Osteoblast (primary cell): ENCODE measurements around the gene NTM. TPM values are rescaled to one million over a fixed set of nuclear protein-coding genes. Genes with fewer than 3 reads are reported as not detected.

Source experiments
- DNase-seq: peaks from one replicate; pipeline ENCODE4 v3.0.0; 2011; ENCODE audit warnings: low spot score, mixed read lengths; ENCODE audit not compliant: insufficient read length; ENCODE audit errors: missing footprints
- H2AFZ ChIP-seq: 2 replicates; pipeline ENCODE4 v1.6.0; 2011; ENCODE audit warnings: mild to moderate bottlenecking, low read length
- H3K27ac ChIP-seq: 2 replicates; pipeline ENCODE4 v1.5.1; 2011; ENCODE audit warnings: mild to moderate bottlenecking, low read depth, low read length, moderate library complexity
- H3K27me3 ChIP-seq: 2 replicates; pipeline ENCODE4 v1.6.0; 2012; ENCODE audit warnings: mild to moderate bottlenecking, control low read depth, inconsistent platforms, low read length, moderate library complexity; ENCODE audit not compliant: insufficient read depth
- H3K36me3 ChIP-seq: 2 replicates; pipeline ENCODE4 v1.5.1; 2011; ENCODE audit warnings: mild to moderate bottlenecking, low read length, control low read depth, moderate library complexity; ENCODE audit not compliant: insufficient read depth
- H3K4me1 ChIP-seq: 2 replicates; pipeline ENCODE4 v1.5.1; 2011; ENCODE audit warnings: mild to moderate bottlenecking, low read length, control low read depth, moderate library complexity; ENCODE audit not compliant: insufficient read depth
- H3K4me2 ChIP-seq: 2 replicates; pipeline ENCODE4 v1.6.0; 2011; ENCODE audit warnings: mild to moderate bottlenecking, low read length; ENCODE audit not compliant: insufficient read depth
- H3K4me3 ChIP-seq: fragments of 200-600 bp; sonication (generic); 3 replicates; pipeline ENCODE4 v1.5.1; 2012; ENCODE audit warnings: mild to moderate bottlenecking, low read length, inconsistent platforms; ENCODE audit not compliant: insufficient read depth
- H3K79me2 ChIP-seq: 2 replicates; pipeline ENCODE4 v1.6.0; 2012; ENCODE audit warnings: mild to moderate bottlenecking, low read length, control low read depth, inconsistent platforms; ENCODE audit not compliant: insufficient read depth
- H3K9me3 ChIP-seq: 2 replicates; pipeline ENCODE4 v1.5.1; 2011; ENCODE audit warnings: low read depth, low read length, control low read depth
- H4K20me1 ChIP-seq: 2 replicates; pipeline ENCODE4 v1.6.0; 2012; ENCODE audit warnings: mild to moderate bottlenecking, low read length, control low read depth; ENCODE audit not compliant: insufficient read depth
- total RNA-seq: library from RNA; depleted of rRNA; stranded (reverse); fragments of >200 nt; gene quantifications from 2 replicates; pipeline ENCODE4 v1.2.3, GENCODE V29; 2012
- TF ChIP-seq, protein P1 (sequence below): IDR thresholded peaks from 2 replicates; pipeline ENCODE4 v1.5.1; 2011; ENCODE audit warnings: mild to moderate bottlenecking, low read depth, low read length, moderate library complexity; ENCODE audit errors: extremely low read depth

Gene NTM
- total RNA-seq, 1 donor: 48.1 TPM

GRCh38 chr11:132228746-132229325 is 858.4 kb downstream of the NTM start:
- Histone ChIP-seq H3K4me1 (no peaks in the 10 kb centered on the region), H2AFZ (no peak overlapping the region), H3K9me3 (no peaks in the 10 kb centered on the region), H3K79me2 (peaks cover 23% of the 10 kb centered on the region), H3K4me2 (no peak overlapping the region), H3K27ac (no peak overlapping the region), H3K36me3 (no peaks in the 10 kb centered on the region), H4K20me1 (peaks cover 41% of the 10 kb centered on the region), H3K4me3 (no peak overlapping the region), H3K27me3 (no peaks in the 10 kb centered on the region)
- no peak for DNase-seq
- TF ChIP-seq, protein P1, sequence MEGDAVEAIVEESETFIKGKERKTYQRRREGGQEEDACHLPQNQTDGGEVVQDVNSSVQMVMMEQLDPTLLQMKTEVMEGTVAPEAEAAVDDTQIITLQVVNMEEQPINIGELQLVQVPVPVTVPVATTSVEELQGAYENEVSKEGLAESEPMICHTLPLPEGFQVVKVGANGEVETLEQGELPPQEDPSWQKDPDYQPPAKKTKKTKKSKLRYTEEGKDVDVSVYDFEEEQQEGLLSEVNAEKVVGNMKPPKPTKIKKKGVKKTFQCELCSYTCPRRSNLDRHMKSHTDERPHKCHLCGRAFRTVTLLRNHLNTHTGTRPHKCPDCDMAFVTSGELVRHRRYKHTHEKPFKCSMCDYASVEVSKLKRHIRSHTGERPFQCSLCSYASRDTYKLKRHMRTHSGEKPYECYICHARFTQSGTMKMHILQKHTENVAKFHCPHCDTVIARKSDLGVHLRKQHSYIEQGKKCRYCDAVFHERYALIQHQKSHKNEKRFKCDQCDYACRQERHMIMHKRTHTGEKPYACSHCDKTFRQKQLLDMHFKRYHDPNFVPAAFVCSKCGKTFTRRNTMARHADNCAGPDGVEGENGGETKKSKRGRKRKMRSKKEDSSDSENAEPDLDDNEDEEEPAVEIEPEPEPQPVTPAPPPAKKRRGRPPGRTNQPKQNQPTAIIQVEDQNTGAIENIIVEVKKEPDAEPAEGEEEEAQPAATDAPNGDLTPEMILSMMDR: no peak

DNA sequence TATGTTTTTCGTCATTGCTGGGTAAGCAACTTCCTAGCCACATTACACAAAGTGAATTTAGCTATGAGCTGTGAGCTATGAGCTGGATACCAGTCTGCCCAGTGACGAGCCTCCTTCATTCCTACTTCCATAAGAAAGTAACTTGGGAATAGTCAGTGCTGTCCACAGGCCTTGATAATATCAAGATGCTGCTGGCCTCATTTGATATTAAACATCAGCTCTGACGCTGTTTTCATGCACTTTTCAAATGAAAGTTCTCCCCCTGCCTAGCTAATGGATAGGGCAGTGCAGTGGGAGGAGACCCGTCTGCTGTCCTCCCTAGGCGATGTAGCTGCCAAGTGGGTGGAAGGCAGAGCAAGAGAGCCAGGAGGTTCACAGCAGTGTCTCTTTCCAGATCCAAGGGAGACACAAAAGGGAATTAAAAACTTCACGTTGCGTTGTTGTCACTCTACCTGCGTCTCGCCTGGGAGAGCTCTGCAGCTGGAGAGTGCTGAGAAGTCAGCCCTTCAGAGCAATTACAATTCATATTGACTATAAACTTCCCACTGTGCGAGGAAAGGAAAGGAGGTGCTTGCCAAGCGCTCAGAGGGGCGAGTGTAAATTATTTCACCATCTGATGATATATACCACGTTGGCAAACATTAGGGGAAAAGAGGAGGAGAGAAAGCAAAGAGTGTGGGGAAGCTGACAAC is 861.4 kb downstream of the NTM start:
- H4K20me1 ChIP-seq: peaks cover 40% of the 10 kb centered on the region
- H3K4me2 ChIP-seq: no peak overlapping the region
- no peaks in the 10 kb centered on the region for H3K27me3 ChIP-seq
- TF ChIP-seq, protein P1: no peak
- DNase-seq: no peak
- no peaks in the 10 kb centered on the region for H3K36me3 ChIP-seq
- H3K27ac ChIP-seq: no peak overlapping the region
- no peak overlapping the region for H3K4me3 ChIP-seq
- H3K79me2 ChIP-seq: peaks cover 18% of the 10 kb centered on the region
- no peak overlapping the region for H2AFZ ChIP-seq
- no peaks in the 10 kb centered on the region for H3K9me3 ChIP-seq
- peaks cover 6% of the 10 kb centered on the region for H3K4me1 ChIP-seq

- no peak overlapping the region for H3K4me3 ChIP-seq
Observed at GRCh38 chr11:132234878-132235277, 864.5 kb downstream of the NTM start.

DNA sequence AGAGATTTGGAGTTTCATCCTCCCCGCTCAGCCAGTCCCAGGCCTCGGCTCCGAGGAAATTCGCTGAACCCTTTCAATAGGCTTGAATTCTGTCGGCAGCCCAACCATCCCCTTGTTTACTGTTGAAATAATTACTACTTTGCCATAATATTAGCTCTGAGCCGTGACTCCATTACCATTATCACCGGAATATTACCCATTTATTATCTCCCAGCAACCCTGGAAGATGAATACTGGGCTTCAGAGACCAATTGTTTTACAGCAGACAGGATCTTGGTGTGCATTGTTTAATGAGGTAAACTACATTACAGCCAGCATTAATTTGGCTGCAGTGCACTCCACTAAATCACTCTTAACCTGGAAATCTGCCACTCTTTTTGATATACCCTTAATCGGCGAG is 867.4 kb downstream of the NTM start:
- H3K9me3 ChIP-seq: no peaks in the 10 kb centered on the region
- TF ChIP-seq, protein P1: no peak
- no peak for DNase-seq
- no peaks in the 10 kb centered on the region for H3K36me3 ChIP-seq
- H3K4me2 ChIP-seq: no peak overlapping the region
- no peak overlapping the region for H3K27ac ChIP-seq
- H2AFZ ChIP-seq: no peak overlapping the region
- peaks cover 19% of the 10 kb centered on the region for H4K20me1 ChIP-seq
- H3K4me3 ChIP-seq: no peak overlapping the region
- no peaks in the 10 kb centered on the region for H3K79me2 ChIP-seq
- peaks cover 6% of the 10 kb centered on the region for H3K4me1 ChIP-seq
- no peaks in the 10 kb centered on the region for H3K27me3 ChIP-seq

More at GRCh38 chr11:132234878-132235277, 864.5 kb downstream of the NTM start:
- Histone ChIP-seq H3K36me3 (no peaks in the 10 kb centered on the region), H4K20me1 (peaks cover 23% of the 10 kb centered on the region), H3K27ac (no peak overlapping the region), H3K4me1 (peaks cover 6% of the 10 kb centered on the region), H3K9me3 (no peaks in the 10 kb centered on the region), H3K27me3 (no peaks in the 10 kb centered on the region), H3K4me2 (no peak overlapping the region), H2AFZ (no peak overlapping the region), H3K79me2 (peaks cover 3% of the 10 kb centered on the region)
- TF ChIP-seq, protein P1: no peak
- peak; percentile 85 for DNase-seq
